Uterus (tissue), 4 donors: ENCODE measurements around the gene EIF3A. TPM values are rescaled to one million over a fixed set of nuclear protein-coding genes. Genes with fewer than 3 reads are reported as not detected.

Source experiments
- DNase-seq, 2 donors: peaks; one replicate each; pipeline ENCODE4 v3.0.0-alpha.2; 2019 to 2020
- H3K27ac ChIP-seq, 2 donors: fragments of 200-600 bp; sonication (generic); 1 replicate in 1 of 2; 2 replicates in 1 of 2; pipeline ENCODE4 v1.5.1; 2016 to 2018
- H3K27me3 ChIP-seq, 2 donors: fragments of 200-600 bp; sonication (generic); one replicate each; pipeline ENCODE4 v1.5.1; 2018 to 2019; ENCODE audit warnings: control low read depth in 1 of 2
- H3K36me3 ChIP-seq, 2 donors: fragments of 200-600 bp; sonication (generic); one replicate each; pipeline ENCODE4 v1.5.1; 2019; ENCODE audit warnings: control low read depth in 1 of 2
- H3K4me1 ChIP-seq, 2 donors: fragments of 200-600 bp; sonication (generic); one replicate each; pipeline ENCODE4 v1.5.1; 2018 to 2019; ENCODE audit warnings: control low read depth in 1 of 2
- H3K4me3 ChIP-seq, 2 donors: fragments of 200-600 bp; sonication (generic); 1 replicate in 1 of 2; 2 replicates in 1 of 2; pipeline ENCODE4 v1.5.1; 2018 to 2019; ENCODE audit warnings: mild to moderate bottlenecking in 1 of 2
- H3K9me3 ChIP-seq, 2 donors: fragments of 200-600 bp; sonication (generic); one replicate each; pipeline ENCODE4 v1.5.1; 2019; ENCODE audit warnings: control low read depth in 1 of 2
- CTCF ChIP-seq, 4 experiments: fragments of 200-600 bp in 2 of 4; fragments of 450-650 bp in 2 of 4; sonication (generic) in 2 of 4; IDR thresholded peaks; one replicate each; pipeline ENCODE4 v1.5.1; 2016 to 2019; ENCODE audit warnings: antibody characterized with exemption in 4 of 4, mild to moderate bottlenecking in 2 of 4, moderate library complexity in 1 of 4
- POLR2A ChIP-seq, 2 donors: fragments of 450-650 bp; IDR thresholded peaks; one replicate each; pipeline ENCODE4 v1.6.1; 2016; ENCODE audit warnings: antibody characterized with exemption in 2 of 2, mild to moderate bottlenecking in 1 of 2, moderate library complexity in 1 of 2
- intact Hi-C: fragments of 100-400 bp; cut with DNase I; formaldehyde crosslinking; loops from one replicate; pipeline ENCODE4 v1.15.1; 2023; ENCODE audit warnings: low total_unique reads
- total RNA-seq, 4 donors: library from RNA; depleted of rRNA in 3 of 4; stranded (reverse); fragments of >200 nt in 3 of 4; gene quantifications; one replicate each; pipeline versions ENCODE4 v1.1.0 to v1.2.4, GENCODE V29; 2014 to 2023
- donor health status: DM: yes; HTN: yes; CAD: no.

The EIF3A gene
- total RNA-seq, 4 donors from 2014 or later, result 54.3 to 144 (median 89.2) TPM

GRCh38 chr10:119078422-119079179 is 2.0 kb downstream of the EIF3A start:
- no peaks in the 10 kb centered on the region for H3K4me1 ChIP-seq
- no peaks in the 10 kb centered on the region for H3K36me3 ChIP-seq
- peak overlapping the region in 1 of 2 donors; percentile 94 for H3K27ac ChIP-seq
- no peaks in the 10 kb centered on the region for H3K9me3 ChIP-seq
- intact Hi-C loops, result no loop called here
- DNase-seq, result no peak
- TF ChIP-seq CTCF (IDR thresholded peaks at IDR 0.05), result no peak
- peak overlapping the region; percentile 64 to 96 for H3K4me3 ChIP-seq
- no peaks in the 10 kb centered on the region for H3K27me3 ChIP-seq

- Histone ChIP-seq H3K4me3 (no peak overlapping the region), H3K27me3 (no peaks in the 10 kb centered on the region), H3K27ac (no peak overlapping the region), H3K4me1 (no peaks in the 10 kb centered on the region), H3K9me3 (no peaks in the 10 kb centered on the region), H3K36me3 (no peaks in the 10 kb centered on the region)
- no peak for DNase-seq
- intact Hi-C loops, result no loop called here
- TF ChIP-seq POLR2A (IDR thresholded peaks at IDR 0.05) (no peak), CTCF (IDR thresholded peaks at IDR 0.05) (no peak)
These were observed 7.0 kb downstream of the EIF3A start for GRCh38 chr10:119073584-119073983.

- Histone ChIP-seq H3K27me3 (no peaks in the 10 kb centered on the region), H3K4me3 (no peak overlapping the region), H3K27ac (no peak overlapping the region), H3K9me3 (no peaks in the 10 kb centered on the region), H3K36me3 (no peaks in the 10 kb centered on the region), H3K4me1 (no peaks in the 10 kb centered on the region)
- TF ChIP-seq POLR2A (IDR thresholded peaks at IDR 0.05) (no peak), CTCF (IDR thresholded peaks at IDR 0.05) (no peak)
- intact Hi-C loops, result no loop called here
- no peak for DNase-seq
These were observed 10.0 kb downstream of the EIF3A start for GRCh38 chr10:119070395-119071165.

- TF ChIP-seq POLR2A (IDR thresholded peaks at IDR 0.05), result no peak
- no peak for TF ChIP-seq CTCF (IDR thresholded peaks at IDR 0.05)
- Histone ChIP-seq H3K9me3 (no peaks in the 10 kb centered on the region), H3K27me3 (no peaks in the 10 kb centered on the region), H3K36me3 (peaks cover 0 to 2% of the 10 kb centered on the region in 2 donors), H3K4me3 (no peak overlapping the region), H3K4me1 (no peaks in the 10 kb centered on the region), H3K27ac (no peak overlapping the region)
- intact Hi-C loops, result no loop called here
- DNase-seq, result no peak
These were observed 18.7 kb downstream of the EIF3A start for GRCh38 chr10:119061926-119062325.

GRCh38 chr10:119061352-119061751 is 19.3 kb downstream of the EIF3A start:
- intact Hi-C loops, result no loop called here
- H3K27me3 ChIP-seq, result no peaks in the 10 kb centered on the region
- TF ChIP-seq CTCF (IDR thresholded peaks at IDR 0.05), result no peak
- no peak for TF ChIP-seq POLR2A (IDR thresholded peaks at IDR 0.05)
- no peak for DNase-seq
- no peaks in the 10 kb centered on the region for H3K9me3 ChIP-seq
- no peaks in the 10 kb centered on the region for H3K4me1 ChIP-seq
- no peak overlapping the region for H3K4me3 ChIP-seq
- H3K36me3 ChIP-seq, result peaks cover 0 to 2% of the 10 kb centered on the region in 2 donors
- H3K27ac ChIP-seq, result no peak overlapping the region
